Epidermal melanocyte (primary cell): ENCODE results near the gene GSDME.

Source experiments
- DNase-seq: peaks from one replicate; pipeline ENCODE4 v3.0.0; 2011; ENCODE audit warnings: low spot score; ENCODE audit not compliant: insufficient read length

Gene GSDME

DNA sequence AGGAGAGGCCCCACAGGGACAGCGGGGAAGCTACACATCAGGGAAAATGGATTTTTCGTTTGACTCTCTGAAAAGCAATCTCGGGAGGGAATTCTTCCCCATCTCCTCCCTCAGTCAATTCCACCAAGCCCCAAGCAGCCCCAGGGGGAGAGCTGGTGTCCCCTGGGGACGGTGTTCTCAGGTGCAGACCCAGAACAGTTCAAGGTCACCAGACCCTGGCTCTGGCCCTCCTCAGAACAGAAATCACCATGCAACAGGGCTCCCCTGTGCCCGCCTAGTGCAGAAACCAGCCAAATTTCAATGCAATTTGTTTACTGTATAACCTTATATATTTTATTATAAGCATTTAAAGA lies 34.1 kb downstream of the GSDME start:
- no peak for DNase-seq

DNA sequence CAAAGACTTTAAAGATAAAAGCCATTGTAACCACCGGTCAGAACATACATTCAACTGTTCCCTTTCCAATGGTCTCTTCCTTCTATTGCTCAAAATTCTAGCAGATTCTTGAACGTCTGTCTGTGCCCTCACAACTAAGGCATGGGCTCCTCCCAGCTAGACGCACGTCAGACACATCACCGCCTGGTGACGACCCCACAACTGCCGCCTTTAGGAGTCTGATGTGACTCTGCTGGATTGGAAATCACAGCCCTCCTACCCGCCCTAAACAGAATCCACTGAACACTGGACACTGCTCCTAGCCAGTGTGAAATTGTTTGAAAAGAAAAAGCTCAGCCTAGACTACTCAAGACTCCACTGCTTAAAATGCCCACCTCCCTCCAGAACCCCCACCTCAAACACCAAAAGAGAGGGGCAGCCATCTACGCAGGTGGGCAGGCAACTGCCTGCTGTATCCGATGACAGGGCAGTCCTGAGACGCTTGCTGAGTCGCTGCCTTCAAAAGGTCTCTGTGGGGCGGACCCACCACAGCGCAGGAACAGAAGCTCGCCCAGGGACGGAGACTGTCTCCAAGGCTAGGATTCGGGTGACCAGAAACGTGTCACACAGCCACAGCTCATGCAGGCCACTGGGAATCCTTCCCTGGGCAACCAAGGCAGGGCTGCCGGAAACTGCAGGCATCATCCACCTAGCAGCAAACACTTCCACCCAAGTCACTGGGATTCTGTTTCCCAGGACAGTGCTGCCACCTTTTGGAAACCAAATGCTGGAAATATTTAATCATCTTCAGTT lies 34.7 kb downstream of the GSDME start:
- no peak for DNase-seq

DNA sequence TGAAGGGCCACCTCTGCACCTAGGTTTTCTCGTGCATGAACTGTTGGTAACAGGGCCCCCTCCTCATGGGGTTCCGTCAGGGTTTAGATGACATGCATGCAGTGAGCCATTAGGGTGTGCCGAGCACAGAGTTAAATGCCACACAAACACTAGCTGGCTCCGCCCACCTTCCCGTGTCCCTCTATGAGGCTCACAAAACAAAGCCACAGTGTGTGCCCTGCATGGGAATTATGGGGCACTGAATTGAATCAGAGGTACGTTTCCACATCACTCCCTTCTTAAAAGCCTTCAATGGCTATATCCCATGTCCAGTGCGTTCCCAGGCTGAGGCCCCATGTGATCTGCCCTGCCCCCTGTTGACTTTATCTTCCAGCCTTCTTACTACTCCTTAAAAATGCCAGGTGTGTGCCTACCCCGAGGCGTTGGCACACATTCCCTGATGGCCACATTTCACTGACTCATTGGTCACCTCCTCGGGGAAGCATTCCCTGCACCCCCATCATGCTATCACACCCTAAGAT lies 35.7 kb downstream of the GSDME start:
- no peak for DNase-seq

DNA sequence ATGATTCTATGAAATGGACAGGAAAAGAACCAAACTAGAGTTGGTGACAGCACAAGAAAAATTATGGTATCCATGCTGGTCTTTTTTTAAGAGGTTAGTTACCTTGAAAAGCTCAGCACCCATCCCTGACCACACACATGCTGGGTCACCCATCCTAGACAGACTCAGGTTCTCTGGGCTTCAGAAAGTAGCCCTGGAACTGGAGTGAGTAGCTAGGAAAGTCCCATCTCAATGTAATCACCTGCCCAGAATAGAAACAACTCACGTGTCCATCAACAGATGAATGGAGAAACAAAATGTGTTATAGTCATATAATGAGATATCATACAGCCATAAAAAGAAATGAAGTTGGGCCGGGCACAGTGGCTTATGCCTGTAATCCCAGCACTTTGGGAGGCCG lies 37.0 kb downstream of the GSDME start:
- no peak for DNase-seq

DNA sequence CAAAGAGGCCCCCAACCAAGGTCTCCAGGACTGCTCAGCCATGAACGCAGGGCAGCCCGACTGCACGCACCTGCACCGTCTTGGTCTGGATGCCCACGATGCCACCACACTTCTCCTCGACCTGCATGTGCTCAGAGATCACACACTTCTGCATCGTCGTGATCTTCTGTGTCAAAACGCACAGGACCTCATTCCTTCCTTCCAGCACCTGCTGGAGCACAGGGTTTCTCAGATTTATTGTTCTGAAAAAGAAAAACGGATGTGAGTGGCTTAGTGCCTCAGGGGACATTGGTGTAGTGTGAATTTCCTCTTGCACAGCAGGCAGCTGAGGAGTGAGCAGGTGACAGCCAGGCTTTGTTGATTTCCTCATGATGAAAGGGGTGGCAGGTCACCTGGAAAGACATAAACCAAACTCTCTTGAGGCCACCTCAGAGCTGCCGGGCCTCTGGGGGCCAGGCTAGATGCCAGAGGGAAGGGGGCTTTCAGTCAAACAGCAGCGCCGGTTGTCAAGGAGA lies 38.2 kb downstream of the GSDME start:
- DNase-seq: no peak

DNA sequence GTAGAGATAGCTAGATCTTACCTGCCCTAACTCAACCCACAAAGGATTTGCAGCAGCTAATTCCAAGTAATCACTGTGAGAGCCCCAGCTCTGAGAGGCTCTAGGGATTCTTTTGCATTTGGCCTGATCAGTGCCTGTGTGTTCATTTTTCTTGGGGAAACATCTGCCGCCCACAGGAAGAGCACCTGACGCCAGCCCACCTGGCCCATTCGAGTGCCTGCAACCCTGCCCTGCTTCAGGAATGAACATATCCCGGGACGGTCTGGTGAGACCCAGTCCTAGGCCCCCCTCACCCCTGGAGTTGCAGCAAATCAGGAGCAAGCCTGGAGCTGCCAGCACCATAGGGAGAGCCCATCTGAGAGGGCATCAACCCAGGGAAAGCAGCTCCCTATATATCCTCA lies 38.8 kb downstream of the GSDME start:
- no peak for DNase-seq

DNA sequence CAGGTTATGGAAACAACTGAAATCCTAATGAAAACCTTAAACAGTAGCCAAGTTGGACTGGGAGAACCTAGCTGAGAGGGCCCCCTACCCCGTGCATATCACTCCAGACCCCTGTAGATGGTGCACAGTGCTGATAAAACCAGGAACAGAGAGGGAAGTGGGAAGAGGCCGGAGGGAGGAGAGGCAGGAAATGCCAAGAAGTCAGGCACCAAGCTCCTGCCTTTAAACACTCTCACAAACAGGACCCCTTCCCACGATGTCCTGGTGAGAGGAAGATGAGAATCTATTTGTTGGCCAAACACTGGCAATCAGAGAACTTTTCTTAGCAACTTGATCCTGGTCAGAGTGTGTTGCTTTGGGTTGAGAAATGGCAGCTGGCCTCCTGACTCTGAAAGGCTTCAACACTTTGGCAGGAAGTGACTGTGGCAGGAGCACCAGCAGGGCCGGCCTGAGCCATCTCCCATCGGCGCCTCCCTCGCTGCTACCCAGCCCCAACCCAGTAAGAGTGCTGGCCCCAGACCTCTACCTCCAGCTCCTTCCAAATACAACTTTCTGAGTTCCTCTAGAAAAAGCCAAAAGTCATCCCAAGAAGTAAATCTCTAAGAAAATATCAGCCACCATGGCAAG lies 39.5 kb downstream of the GSDME start:
- DNase-seq: no peak

DNA sequence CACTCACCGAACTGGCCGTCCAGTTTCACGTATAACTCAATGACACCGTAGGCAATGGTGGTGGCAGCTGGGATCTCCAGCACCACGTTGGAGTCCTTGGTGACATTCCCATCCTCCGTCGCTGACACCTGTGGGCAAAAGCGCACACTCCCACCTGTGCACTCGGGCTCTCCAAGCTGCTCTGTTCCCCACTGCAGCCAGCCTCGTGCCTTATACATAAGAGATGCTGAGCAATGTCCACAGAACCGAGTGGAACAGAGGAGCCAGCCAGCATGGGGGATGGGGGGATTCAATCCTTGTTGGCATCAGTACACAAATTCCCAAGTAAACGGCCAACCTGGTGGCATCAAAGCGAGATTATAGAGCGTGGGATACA lies 40.0 kb downstream of the GSDME start:
- no peak for DNase-seq

DNA sequence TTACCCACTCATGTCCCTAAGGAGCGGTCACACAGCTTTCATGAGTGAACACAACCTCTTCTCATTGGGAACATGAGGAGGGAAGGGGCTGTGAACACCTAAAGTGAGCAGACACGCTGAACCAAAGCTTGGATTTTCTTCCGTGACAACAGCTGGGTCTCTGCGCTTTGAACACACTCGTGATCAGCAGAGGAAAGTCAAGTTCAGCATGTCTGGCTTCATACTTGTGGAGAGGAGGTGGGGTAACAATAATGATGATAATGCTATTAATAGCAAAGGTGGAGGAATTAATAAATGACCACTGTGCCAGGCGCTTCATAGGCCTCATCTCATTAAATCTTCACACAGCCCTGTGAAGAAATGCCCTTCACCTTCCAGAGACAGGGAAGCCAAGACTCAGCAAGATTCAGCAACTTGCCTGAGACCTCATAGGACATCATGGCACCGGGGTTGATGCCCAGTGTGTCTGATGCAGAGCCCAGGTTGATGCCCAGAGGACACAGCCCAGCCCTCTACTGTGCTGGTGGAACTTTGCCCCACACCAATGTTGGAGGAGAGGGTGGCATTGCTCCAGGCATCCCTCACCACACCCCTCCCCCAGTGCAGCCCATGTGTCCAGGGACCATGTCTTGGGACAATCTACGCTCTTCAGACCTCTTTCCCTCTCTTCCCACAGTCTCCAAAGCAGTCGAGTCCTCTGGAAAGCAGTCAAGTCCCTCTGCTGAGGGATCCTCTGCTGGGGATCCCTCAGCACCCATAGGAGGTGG lies 40.6 kb downstream of the GSDME start:
- DNase-seq: no peak

DNA sequence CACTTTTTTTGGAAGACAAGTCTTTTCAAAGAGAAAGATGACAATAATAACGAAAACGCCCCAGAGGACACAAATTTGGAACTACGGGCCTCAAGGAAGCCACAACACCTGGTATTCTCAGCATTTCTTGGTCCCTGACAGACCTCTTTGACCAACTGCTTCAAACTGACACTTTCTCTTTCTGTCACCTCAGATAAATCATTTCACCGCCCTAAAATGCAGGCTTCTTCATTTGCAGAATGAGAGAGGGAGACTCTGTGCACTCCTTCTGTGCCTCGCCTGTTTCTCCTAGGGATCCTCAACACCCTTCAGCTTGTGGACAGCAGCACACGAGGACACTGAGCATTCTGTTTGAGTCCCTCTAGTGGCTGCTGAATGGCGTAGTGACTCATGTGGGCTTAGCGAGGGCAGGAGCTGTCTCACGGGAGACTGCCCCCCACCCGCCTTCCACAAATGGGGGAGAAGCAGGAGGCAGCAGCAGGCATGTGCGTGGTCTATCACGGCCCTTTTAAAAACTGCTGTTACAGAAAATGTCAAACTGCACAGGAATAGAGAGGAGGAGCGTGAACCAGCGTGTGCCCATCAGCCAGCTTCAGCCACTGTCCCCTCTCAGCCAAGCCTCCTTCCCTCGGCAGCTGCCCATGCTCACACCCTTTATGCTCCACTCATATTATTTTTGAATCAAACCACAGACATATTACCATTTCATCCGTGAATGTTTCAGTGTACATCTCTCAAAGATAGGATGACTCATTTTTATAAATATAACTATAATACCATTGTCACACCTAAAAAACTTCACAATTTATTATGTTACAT lies 41.4 kb downstream of the GSDME start:
- DNase-seq: no peak

DNA sequence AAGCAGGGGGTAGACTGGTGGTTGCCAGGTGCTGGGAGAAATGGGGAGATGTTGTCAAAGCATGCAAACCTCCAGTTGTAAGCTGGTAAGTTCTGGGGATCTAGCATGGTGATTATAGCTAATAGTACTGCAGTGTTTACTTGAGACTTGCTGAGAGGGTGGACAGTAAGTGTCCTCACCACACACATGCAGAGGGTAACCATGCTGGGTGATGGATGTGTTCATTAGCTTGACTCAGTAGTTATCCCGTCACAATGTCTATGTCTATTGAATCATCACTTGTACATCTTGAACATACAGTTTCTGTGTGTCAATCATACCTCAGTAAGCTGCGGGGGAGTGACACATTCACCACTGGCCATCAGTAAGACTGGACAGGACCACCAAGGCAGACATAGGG lies 42.1 kb downstream of the GSDME start:
- DNase-seq: no peak

DNA sequence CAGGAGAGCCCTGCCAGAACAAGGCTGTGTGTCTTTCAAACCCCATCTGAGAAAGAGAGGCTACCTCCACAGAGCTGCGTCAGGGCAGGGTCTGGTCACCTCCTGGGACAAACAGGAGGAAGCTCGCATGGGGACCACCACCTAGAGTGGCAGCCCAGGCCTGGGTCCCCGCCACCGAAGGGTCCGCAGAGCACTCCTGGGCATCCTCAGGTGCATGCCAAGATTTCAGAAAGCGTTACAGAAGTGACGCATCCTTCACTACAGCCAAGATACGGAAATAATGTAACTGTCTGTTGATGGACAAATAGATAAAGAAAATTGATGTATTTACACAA lies 42.6 kb downstream of the GSDME start:
- DNase-seq: no peak

DNA sequence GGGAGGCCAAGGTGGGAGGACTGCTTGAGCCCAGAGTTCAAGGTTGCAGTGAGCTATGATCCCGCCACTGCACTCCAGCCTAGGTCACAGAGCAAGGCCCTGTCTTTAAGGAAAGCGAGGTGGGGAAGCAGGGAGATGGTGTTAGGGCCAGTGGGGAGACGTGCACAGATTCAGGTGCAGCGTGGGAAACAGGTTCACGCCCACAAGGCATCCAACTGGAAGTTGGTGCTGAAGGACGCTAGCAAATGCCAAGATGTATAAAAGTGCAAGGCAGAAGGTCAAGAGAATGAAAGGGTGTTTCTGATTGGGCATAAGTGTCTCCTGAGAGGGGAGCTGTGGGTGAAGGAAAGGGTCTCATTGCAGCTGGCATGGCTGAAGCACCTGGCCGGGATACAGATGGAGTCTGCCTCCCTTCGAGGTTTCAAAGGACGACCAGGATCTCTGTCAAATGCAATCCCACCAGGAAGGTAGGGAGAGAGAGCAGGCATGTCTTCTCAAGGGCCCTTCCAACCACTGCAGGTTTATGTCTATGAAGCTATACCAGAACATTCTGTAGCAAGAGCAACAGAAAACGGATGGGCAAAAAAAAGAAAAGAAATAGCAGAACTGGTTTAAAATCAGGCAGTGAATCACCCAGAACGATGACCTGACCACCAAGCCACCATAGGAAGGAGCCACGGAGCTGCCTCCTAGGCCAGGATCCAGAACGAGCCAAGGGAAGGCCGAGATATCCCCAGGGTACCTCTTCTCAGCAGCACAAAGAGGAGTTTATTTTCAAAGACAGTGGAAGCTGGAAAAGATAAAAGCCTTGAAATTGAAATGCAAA lies 43.2 kb downstream of the GSDME start:
- no peak for DNase-seq

DNA sequence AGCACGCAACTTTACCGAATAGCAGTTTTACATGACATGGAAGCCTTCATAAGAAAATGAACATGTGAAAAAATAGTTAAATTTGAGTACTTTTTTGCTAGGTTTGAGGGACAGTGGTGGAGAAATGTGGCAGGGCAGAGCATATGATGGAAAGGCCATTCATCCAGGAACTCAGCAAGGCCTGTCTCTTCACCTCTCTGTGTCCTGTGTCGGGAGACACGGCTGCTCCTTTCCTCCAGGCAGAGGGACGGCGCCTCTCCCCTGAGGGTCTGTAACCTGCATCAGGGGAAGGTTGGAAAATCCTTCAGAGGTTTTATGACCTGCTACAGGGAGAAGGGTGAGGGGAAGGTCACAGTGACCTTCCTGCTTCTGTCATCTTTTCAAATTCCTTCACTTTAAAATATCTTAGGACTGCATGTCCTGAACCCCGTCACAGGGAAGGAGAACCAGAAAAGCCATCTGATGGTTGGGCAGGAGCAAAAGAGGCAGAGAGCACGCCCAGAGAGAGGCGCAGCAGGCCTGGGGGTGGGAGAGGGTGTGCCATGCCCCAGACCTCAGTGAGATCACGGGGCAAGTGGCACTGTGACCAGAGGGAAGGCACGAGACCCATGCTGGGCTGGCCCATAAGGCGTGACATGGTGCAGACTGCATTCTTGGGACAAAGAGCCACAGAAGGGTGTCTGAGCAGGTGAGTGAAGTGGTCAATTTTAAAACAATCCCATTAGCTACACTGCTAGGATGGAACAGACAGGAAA lies 44.0 kb downstream of the GSDME start:
- no peak for DNase-seq

DNA sequence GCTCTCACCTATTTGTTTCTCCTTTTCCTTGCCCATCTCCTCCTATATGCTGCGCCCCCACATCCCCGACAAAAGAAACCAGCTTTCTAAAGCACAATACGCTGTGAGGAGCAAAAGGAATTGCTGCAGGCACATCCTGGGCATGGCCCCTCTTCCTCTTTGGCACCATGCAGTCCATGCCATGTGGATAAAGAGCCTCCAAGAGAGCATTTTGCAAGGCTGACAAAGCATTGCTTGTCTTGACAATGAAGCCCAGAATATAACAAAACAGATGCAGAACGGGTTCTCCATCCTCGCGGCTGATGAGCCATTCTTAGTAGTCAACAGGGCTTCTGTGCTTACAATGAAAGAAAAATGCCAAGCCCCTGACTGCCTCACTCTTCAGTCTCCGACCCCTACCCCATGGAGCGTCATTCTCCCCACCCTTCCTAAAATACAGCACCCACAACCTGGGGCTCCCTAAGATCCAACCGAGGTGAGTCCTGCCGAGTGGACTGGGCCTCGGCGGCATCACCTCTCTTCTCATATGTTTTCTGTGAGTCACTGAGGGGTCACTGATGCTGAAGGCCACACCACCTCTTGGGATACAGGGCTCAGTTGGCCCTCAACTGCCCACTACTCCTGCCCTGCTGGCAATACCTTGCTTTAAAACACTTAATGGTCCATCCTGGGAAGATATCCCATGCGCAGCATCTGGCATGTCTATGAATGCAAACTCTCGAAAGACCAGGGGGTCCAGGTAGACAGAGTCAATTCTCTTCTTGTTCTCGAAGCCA lies 47.5 kb downstream of the GSDME start:
- DNase-seq: no peak

DNA sequence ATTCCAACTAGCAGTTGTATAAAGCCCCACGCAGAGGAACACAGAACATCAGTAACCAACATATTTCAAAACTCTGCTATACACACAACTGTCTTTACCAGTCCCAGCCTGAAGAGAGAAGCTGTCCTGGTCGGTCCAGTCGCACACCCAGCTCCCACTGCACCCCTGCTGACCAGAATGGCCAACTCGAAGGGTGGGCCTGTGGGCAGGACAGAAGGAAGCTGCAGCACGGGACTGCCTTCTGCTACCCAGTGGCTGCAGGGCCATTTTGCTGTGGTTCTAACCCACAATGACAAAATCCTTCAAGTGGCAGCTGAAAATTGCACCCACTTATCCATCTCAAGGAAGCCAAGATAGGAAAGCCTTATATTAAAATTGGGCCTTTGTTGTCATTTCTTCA lies 48.2 kb downstream of the GSDME start:
- no peak for DNase-seq

DNA sequence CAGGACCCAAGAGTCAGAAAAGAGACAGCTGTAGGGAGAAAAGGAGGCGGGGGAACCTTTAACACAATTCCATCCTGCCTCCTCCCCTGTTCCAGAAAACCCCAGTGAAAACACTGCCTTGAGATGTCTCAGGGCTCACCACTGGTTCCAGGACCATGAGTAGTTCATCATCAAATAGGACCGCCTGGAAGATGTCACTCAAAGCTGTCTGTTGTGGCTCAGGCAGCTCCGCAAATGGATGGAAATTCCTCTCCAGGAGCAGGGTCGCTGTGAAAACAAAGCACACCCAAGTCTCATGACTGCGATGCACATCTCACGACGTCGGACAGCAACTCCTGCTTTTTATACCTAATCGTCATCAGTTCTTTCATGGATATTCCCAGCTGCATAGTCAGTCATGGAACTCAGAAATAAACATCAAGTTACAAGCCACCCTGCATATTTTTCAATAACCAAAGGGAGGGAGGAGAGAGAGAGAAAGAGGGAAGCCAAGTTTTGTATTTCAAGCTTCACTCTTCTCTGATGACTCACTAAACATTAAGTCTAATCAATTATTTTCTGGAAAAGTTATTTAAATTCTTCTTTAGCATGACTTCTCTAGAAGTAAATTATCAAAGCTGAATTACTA lies 49.2 kb downstream of the GSDME start:
- no peak for DNase-seq
